Esophagus muscularis mucosa (tissue), 3 donors: Measurements from ENCODE around the gene PYGB.

Source experiments
- CTCF ChIP-seq, 3 experiments: fragments of 200-600 bp in 2 of 3; fragments of 450-650 bp in 1 of 3; sonication (generic) in 2 of 3; IDR thresholded peaks; one replicate each; pipeline ENCODE4 v1.5.1; 2017 to 2019; ENCODE audit warnings: antibody characterized with exemption in 3 of 3, mild to moderate bottlenecking in 2 of 3, moderate library complexity in 1 of 3
- POLR2A ChIP-seq: fragments of 450-650 bp; IDR thresholded peaks from one replicate; pipeline ENCODE4 v1.6.1; 2017; ENCODE audit warnings: antibody characterized with exemption, moderate library complexity, mild to moderate bottlenecking, low read depth

GRCh38 chr20:25302596-25302995 lies 54.7 kb downstream of the PYGB start:
- TF ChIP-seq CTCF (IDR thresholded peaks at IDR 0.05): no peak
- no peak for TF ChIP-seq POLR2A
